Measurements from ENCODE around the gene HMGCL.

HMGCL gene

GRCh38 chr1:23772854-23773242 lies 52.4 kb downstream of the HMGCL start:
- no peak for DNase-seq

- peak; percentile 70 for DNase-seq
Measured at GRCh38 chr1:23772049-23772853, 53.0 kb downstream of the HMGCL start.

GRCh38 chr1:23768733-23769132 lies 56.5 kb downstream of the HMGCL start:
- DNase-seq = no peak

GRCh38 chr1:23763041-23763577 lies 62.1 kb downstream of the HMGCL start:
- no peak for DNase-seq

GRCh38 chr1:23759277-23759676 lies 66.0 kb downstream of the HMGCL start:
- DNase-seq = no peak

- no peak for DNase-seq
Measured at GRCh38 chr1:23757812-23758211, 67.4 kb downstream of the HMGCL start.

GRCh38 chr1:23756676-23757075 lies 68.6 kb downstream of the HMGCL start:
- DNase-seq = no peak

- DNase-seq = no peak
Measured at GRCh38 chr1:23752909-23753308, 72.3 kb downstream of the HMGCL start.

Data from NCI-H1048 (cell line).